BE2C (cell line): ENCODE measurements around the gene TM2D1.

Source experiments
- DNase-seq: peaks from one replicate; pipeline ENCODE4 v3.0.0-alpha.2; 2020
- H3K27me3 ChIP-seq: fragments of 250-450 bp; sonication (Bioruptor Pico); 2 replicates; pipeline ENCODE4 v1.5.1; 2020; ENCODE audit warnings: mild to moderate bottlenecking
- H3K36me3 ChIP-seq: fragments of 250-450 bp; sonication (Bioruptor Pico); 2 replicates; pipeline ENCODE4 v1.5.1; 2020; ENCODE audit warnings: mild to moderate bottlenecking
- H3K4me1 ChIP-seq: fragments of 250-450 bp; sonication (Bioruptor Pico); 2 replicates; pipeline ENCODE4 v1.5.1; 2020
- H3K4me3 ChIP-seq: 2 replicates; pipeline ENCODE4 v1.5.1; 2011; ENCODE audit warnings: low read depth, low read length
- H3K9me3 ChIP-seq: fragments of 250-450 bp; sonication (Bioruptor Pico); 2 replicates; pipeline ENCODE4 v1.5.1; 2020
- TF ChIP-seq, protein P1 (sequence below): IDR thresholded peaks from 2 replicates; pipeline ENCODE4 v1.5.1; 2012; ENCODE audit warnings: mild to moderate bottlenecking, low read depth, low read length

TM2D1 gene

DNA sequence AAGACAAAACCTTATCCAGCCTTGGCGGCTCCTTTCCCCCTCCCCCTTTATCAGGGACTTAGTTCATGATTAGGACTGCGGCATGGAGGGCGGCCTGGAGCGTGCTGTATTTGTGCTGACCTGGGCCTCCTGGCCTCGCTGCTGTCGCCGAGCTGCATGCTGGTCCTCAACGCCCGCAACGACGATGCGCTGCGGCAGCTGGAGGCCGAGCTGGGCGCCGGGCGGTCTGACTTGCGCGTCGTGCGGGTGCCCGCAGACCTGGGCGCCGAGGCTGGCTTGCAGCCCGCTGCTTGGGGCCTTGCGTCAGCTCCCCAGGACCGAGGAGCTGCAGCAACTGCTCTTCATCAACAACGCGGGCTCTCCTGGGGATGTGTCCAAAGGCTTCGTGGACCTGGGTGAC, 70.9 kb downstream of the TM2D1 start:
- no peaks in the 10 kb centered on the region for H3K9me3 ChIP-seq
- no peak for DNase-seq
- H3K4me1 ChIP-seq = no peaks in the 10 kb centered on the region
- H3K27me3 ChIP-seq = no peaks in the 10 kb centered on the region
- H3K36me3 ChIP-seq = no peaks in the 10 kb centered on the region
- TF ChIP-seq, protein P1, sequence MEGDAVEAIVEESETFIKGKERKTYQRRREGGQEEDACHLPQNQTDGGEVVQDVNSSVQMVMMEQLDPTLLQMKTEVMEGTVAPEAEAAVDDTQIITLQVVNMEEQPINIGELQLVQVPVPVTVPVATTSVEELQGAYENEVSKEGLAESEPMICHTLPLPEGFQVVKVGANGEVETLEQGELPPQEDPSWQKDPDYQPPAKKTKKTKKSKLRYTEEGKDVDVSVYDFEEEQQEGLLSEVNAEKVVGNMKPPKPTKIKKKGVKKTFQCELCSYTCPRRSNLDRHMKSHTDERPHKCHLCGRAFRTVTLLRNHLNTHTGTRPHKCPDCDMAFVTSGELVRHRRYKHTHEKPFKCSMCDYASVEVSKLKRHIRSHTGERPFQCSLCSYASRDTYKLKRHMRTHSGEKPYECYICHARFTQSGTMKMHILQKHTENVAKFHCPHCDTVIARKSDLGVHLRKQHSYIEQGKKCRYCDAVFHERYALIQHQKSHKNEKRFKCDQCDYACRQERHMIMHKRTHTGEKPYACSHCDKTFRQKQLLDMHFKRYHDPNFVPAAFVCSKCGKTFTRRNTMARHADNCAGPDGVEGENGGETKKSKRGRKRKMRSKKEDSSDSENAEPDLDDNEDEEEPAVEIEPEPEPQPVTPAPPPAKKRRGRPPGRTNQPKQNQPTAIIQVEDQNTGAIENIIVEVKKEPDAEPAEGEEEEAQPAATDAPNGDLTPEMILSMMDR = no peak
- no peak overlapping the region for H3K4me3 ChIP-seq

DNA sequence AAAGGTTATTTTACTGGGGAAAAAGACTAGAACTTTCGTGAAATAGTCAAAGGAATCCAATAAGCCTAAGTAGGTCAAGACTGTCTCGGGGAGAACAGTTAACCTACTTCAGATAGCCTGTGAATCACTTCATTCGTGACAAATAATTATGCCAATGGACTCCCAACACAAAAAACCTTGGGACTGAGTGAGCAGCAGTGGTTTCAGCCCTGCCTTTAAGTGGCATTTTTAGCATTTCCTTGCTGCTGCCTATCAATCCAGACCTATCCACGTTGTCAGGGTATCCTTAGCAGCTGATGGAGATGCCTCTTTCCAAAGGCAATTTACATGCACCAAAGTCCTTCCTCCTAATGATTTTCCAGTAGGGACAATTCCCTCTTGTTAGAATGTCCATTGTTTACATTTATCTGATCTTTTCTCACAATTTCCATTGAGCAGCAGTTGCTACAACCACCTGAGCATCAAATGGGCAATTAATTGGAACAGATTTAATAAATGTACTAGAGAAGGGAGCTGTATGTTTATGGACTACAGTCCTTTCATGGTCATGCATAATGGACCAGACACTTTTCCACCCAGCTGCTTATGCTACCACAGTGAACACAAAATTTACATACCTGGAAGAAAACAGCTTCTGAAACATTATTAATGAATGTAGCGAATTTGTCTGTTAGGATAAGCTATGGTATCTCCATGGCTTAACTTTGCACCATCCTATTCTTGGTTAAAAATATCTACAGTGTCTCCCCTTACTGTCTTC, 75.8 kb downstream of the TM2D1 start:
- no peak overlapping the region for H3K4me3 ChIP-seq
- no peak for DNase-seq
- H3K36me3 ChIP-seq = no peaks in the 10 kb centered on the region
- TF ChIP-seq, protein P1 = no peak
- H3K4me1 ChIP-seq = no peaks in the 10 kb centered on the region
- no peaks in the 10 kb centered on the region for H3K27me3 ChIP-seq
- no peaks in the 10 kb centered on the region for H3K9me3 ChIP-seq

GRCh38 chr1:61647142-61647541, 77.8 kb downstream of the TM2D1 start:
- no peak for DNase-seq
- H3K36me3 ChIP-seq = no peaks in the 10 kb centered on the region
- no peaks in the 10 kb centered on the region for H3K4me1 ChIP-seq
- no peak overlapping the region for H3K4me3 ChIP-seq
- H3K27me3 ChIP-seq = no peaks in the 10 kb centered on the region
- H3K9me3 ChIP-seq = no peaks in the 10 kb centered on the region
- TF ChIP-seq, protein P1 = no peak

GRCh38 chr1:61645476-61645875, 79.5 kb downstream of the TM2D1 start:
- TF ChIP-seq, protein P1 = no peak
- Histone ChIP-seq H3K36me3 (no peaks in the 10 kb centered on the region), H3K4me1 (no peaks in the 10 kb centered on the region), H3K4me3 (no peak overlapping the region), H3K27me3 (no peaks in the 10 kb centered on the region), H3K9me3 (no peaks in the 10 kb centered on the region)
- DNase-seq = no peak

DNA sequence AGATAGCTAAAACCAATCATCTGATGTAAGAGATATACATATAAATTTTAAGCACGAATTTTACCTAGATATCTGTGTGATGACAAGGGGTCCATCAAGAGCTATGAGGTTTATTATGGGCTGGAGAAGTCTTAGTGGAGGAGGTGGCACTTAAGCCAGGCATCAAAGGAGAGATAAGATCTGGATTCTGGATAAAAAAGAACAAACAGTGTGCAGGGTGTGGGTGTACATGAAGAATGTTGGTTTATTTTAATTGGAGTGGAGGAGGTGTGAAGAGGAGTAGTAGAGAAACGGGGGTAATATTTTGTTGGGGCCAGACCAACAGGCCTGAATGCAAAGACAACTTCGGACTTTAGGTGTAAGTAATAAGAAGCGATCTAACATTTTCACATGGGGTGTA, 80.6 kb downstream of the TM2D1 start:
- DNase-seq = no peak
- Histone ChIP-seq H3K4me1 (no peaks in the 10 kb centered on the region), H3K9me3 (no peaks in the 10 kb centered on the region), H3K27me3 (no peaks in the 10 kb centered on the region), H3K4me3 (no peak overlapping the region), H3K36me3 (no peaks in the 10 kb centered on the region)
- TF ChIP-seq, protein P1 = no peak

- H3K4me3 ChIP-seq = no peak overlapping the region
- H3K27me3 ChIP-seq = no peaks in the 10 kb centered on the region
- H3K4me1 ChIP-seq = no peaks in the 10 kb centered on the region
- DNase-seq = no peak
- no peaks in the 10 kb centered on the region for H3K9me3 ChIP-seq
- TF ChIP-seq, protein P1 = no peak
- H3K36me3 ChIP-seq = no peaks in the 10 kb centered on the region
These were observed 82.3 kb downstream of the TM2D1 start for GRCh38 chr1:61642475-61643232.
